HL-60/S4 (cell line): ENCODE measurements around the gene ING2.
"Not testable (repeated sequence)": the region's sequence is repeated elsewhere in the genome, so short reads cannot be mapped to it uniquely, and the experiment has no call there.

Experiments
- in situ Hi-C: fragments of 300-500 bp; cut with MboI; formaldehyde crosslinking; loops from 2 replicates; pipeline ENCODE4 v1.14.3; 2022; ENCODE audit warnings: low sequenced_read_pairs

Gene ING2, protein sequence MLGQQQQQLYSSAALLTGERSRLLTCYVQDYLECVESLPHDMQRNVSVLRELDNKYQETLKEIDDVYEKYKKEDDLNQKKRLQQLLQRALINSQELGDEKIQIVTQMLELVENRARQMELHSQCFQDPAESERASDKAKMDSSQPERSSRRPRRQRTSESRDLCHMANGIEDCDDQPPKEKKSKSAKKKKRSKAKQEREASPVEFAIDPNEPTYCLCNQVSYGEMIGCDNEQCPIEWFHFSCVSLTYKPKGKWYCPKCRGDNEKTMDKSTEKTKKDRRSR

DNA sequence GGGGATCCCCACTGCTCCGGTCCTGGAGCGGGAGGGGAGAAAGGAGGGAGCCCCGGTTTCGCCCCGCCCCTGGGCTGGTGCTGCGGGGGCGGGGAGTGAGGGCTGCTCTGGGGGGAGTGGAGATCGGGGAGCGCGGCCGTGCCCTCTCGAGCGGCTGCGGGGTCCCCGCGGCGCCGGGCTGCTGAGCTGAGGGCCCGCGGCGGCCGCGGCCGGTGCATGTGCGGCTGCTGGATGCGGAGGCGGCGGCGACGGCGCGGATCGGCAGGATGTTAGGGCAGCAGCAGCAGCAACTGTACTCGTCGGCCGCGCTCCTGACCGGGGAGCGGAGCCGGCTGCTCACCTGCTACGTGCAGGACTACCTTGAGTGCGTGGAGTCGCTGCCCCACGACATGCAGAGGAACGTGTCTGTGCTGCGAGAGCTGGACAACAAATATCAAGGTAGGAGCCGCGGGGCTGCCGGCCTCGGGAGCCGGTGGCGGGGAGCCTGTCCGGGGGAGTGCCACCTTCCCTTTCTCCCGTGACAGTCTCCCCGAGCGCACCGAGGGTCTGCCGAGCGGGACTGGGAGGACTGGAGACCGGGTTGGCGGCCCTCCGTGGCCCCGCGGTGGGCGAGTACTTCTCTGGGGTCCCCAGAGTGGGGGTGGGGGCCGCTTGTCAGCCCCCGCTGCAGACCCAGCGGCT lies at the start of gene ING2:
ING2 (plus strand) TSS at position 129 of the 681 bp plus-strand sequence; CDS start at position 267, 138 bp downstream.
- in situ Hi-C loops: no loop called here

DNA sequence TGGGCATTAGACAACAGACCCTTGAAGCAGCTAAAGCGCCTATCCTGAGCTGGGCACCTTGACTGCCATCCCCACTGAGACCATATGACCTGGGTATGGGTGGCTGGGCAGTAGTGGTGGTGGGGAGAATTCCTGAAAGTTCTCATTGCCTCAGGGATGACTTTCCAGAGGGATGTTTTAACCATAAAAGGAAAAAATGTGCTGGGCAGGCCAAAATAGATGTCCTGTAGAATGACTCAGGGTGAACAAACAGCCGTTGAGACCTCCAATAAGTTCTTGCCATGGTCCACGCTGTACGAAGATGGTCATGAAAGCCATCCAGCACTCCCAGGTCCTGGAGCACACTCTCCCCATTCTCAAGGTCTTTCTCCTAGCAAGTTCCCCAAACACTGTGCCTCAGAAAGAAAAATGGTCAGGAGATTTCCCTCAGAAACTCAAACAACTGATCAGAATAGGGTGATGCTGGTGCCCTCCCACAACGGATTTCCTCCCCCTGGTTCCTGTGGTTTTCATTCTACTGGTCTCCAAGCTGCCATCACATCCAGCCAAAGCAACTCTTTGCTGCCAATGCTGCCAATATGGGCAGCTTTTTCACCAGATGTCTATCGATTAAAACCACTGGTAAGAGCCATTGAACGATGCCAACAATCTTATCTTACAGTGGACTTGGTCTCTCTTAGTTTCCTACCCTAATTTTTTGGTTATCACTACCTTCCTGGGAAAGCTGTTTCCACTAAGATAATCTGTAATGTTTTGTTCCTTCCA lies 49.2 kb upstream of the ING2 start:
- in situ Hi-C loops: no loop called here

DNA sequence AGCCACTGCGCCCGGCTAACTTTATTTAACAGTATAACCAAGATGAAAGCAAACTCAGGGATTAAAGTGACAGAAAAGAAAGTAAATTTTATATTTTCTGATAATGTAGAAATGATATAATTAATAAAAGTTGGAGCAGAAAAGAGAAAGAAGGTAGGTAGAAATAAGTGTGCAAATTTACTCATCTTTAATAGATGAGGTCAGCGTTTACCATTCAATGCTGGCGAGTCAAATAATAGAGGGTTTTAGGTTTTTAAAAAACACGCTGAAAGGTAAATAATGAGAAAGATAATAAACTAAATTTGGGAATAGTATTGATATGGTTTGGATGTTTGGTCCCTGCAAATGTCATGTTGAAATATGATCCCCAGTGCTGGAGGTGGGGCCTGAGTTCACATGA lies 46.9 kb upstream of the ING2 start:
- in situ Hi-C loops: no loop called here

DNA sequence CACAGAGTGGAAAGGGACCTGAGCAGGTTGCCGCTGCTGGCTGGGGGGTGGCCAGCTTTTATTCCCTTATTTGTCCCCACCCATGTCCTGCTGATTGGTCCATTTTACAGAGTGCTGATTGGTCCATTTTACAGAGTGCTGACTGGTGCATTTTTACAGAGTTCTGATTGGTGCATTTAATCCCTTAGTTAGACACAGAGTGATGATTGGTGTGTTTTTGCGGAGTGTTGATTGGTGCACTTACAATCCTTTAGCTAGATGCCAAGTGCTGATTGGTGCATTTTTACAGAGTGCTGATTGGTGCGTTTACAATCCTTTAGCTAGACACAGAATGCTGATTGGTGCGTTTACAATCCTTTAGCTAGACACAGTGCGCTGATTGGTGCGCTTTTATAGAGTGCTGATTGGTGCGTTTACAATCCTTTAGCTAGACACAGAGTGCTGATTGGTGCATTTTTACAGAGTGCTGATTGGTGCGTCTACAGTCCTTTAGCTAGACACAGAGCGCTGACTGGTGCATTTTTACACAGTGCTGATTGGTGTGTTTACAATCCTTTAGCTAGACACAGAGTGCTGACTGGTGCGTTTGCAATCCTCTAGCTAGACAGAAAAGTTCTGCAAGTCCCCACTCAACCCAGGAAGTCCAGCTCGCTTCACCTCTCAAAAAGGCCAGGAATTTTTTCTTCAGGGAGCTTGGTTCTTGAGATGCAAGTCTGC lies 40.8 kb upstream of the ING2 start:
- in situ Hi-C loops: not testable (repeated sequence)

DNA sequence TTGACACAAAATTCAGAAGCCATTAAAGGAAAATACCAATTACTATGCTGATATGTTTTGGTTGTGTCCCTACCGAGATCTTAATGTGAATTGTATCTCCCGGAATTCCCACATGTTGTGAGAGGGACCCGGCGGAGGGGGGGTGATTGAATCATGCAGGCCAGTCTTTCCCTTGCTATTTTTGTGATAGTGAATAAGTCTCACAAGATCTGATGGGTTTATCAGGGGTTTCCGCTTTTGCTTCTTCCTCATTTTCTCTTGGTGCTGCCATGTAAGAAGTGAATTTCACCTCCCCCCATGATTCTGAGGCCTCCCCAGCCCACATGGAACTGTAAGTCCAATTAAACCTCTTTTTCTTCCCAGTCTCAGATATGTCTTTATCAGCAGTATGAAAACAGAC lies 39.0 kb upstream of the ING2 start:
- in situ Hi-C loops: not testable (repeated sequence)

DNA sequence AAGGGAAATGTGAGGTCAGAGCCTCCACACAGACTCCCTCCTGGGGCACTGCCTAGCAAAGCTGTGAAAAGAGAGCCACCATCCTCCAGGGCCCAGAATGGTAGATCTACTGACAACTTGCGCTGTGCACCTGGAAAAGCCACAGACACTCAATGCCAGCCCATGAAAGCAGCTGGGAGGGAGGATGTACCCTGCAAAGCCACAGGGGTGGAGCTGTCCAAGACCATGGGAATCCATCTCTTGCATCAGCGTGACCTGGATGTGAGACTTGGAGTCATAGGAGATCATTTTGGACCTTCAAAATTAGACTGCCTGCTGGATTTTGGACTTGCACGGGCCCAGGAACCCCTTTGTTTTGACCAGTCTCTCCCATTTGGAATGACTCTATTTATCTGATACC lies 37.6 kb upstream of the ING2 start:
- in situ Hi-C loops: no loop called here

DNA sequence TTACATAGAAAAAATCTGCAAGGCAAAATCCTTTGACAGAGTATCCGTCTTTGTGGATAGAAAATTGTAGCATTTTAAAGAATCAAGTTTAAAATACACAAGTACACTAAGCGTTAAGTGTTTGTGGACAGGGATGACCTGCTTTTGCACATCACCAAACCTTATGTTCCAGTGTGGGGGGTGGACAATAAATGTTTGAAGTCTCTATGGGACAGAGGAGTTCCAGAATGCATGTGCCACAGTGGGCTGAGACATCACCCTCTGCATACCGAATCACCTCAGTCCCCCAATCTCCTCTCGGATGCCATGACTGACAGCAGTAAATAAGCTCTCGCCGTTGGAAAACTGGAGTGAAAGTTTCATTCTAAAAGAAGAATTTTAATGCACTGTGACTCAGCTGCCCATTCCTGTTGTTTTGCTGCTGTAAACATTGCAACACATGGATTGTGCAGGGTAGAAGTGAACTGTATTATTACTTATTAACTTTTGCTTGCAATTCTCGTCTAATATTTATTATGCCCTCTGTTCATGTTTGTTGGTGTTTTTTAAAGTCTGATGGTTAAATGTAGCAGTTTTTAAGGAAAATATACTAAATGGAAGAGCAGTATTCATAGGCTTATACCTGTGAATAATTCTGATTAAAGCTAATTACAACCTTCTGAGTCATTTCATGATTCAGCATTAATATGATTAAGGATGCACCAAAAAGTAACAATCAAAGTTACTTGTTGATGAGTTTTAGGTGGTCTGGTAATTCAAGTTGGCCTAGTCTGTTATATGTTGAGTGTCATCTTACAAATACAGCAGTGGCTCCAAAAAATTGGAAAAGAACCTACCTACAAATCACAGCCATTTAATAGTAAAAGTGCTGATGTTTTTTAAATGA lies 36.4 kb upstream of the ING2 start:
- in situ Hi-C loops: no loop called here

DNA sequence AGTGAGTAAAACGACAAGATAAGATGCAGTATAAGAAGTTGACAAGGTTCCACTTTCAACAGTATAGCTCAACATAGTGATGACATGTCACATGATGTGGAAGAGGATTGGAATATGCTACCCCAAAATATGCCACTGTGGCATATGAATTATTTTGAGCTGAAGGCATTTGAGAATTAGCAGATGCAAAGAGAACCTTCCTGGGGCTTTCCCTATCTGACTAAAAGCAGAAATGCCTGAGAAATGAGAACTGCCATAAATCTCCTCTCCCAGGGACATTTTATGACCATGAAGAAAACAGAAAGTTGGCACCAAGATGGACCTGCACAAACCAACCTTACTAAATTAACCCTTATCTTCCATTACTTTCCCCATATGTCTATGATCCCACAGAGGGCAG lies 35.6 kb upstream of the ING2 start:
- in situ Hi-C loops: no loop called here

DNA sequence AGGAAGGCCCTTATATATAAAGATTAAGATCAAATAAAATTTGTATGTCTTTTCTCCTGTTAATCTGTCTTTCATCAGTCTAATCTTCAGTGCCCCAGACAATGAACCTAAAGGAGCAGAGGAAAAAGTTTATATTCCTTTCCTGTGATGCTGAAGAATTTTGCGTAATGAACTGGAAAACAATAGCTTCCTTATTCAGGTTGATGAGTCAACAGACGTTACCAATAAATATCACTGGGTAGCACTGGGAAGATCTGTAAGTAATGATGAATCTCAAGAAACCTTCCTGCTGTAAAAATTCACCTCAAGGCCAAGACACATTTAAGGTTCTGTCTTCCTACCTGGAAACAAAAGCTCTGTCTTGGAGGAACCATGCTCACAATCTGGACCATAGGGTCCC lies 34.9 kb upstream of the ING2 start:
- in situ Hi-C loops: no loop called here

DNA sequence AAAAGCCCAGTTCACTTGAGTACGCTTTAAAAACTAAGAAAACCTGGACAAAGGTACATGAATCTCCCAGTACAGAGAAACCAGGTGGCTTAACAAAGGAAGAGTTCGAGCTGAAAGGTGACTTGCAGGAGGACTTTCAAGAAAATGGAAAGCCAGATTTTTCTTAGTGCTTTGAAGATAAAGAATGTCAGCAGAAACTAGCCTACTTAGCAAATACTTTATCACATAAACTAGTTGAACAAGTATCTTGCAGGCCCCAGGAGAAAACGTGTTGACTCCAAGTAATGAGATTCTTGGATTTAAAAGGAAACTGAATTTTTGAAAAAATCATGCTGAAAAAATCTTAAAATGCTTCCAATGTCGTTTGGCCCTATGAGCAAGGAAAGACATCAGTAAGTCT lies 34.0 kb upstream of the ING2 start:
- in situ Hi-C loops: no loop called here

DNA sequence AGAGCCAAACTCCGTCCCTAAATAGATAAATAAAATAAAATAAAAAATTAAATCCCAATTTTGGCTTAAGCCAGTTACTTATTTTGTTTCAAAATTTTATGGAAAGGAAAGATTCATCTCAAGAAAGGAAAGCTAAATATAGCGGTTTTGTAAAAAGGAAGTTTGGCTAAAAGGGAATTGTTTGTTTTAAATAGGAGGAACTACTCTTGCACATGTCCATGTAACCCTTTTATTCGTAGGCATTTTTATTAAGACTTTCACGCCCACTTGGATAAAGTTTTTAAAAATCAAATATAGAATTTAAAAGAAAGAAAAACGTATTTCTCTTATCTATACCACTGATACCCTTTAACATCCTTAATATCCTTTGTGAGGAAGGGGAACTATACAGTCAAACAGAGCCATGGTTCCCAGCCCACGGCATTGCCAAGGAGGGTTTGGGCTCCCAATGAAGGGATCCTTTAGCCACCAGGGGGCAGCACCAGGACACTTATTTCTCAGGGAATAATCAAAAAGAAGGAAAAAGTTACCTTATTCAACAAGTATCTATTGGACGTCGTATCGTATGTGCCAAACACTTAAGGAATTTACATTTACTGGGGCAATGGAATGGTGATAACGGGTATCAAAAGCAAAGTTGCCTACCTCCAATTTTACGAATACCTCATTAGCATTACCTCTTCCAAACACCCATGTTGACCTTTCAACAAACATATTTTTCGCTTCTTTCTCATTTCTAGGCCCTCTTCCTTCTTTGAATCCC lies 32.7 kb upstream of the ING2 start:
- in situ Hi-C loops: no loop called here

DNA sequence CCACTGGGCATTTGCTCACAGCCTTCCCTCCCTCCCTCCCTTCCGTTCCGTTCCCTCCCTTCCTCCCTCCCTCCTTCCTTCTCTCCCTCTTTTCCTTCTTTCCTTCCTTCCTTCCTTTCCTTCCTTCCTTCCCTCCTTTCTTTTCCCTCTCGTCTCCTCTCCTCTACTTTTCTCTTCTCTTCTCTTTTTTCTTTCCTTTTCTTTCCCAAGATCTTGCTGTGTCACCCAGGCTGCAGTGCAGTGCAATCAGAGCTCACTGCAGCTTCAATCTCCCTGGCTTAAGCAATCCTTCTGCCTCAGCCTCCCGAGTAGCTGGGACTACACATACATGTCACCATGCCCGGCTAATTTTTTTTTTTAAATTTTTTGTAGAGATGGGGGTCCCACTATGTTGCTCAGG lies 26.7 kb upstream of the ING2 start:
- in situ Hi-C loops: no loop called here

DNA sequence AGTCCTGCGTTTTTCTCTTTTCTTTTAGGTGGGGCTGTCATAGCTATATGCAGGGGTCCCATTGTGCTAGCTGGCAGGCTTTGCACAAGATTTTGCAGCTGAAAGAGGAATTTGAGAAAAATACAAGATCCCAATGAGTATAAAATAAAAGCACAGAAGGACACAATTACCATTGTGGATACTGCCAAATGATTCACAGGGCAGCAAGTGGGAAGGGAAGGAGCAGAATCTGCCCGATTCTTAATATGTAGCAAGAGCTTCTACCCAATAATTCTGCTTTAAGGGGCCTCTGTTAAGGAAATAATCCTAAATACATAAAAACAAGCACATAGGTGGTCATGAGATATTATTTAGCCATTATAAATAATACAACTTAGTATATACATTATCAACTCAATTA lies 25.9 kb upstream of the ING2 start:
- in situ Hi-C loops: no loop called here

DNA sequence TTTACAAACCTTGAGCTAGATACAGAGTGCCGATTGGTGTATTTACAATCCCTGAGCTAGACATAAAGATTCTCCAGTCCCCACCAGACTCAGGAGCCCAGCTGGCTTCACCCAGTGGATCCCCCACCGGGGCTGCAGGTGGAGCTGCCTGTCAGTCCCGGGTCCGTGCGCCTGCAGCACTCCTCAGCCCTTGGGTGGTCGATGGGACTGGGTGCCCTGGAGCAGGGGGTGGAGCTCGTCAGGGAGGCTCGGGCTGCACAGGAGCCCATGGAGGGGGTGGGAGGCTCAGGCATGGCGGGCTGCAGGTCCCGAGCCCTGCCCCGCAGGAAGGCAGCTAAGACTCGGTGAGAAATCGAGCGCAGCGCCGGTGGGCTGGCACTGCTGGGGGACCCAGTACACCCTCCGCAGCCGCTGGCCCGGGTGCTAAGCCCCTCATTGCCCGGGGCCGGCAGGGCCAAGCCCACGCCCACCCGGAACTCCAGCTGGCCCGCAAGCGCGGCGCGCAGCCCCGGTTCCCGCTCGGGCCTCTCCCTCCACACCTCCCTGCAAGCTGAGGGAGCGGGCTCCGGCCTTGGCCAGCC lies 22.3 kb upstream of the ING2 start:
- in situ Hi-C loops: not testable (repeated sequence)

DNA sequence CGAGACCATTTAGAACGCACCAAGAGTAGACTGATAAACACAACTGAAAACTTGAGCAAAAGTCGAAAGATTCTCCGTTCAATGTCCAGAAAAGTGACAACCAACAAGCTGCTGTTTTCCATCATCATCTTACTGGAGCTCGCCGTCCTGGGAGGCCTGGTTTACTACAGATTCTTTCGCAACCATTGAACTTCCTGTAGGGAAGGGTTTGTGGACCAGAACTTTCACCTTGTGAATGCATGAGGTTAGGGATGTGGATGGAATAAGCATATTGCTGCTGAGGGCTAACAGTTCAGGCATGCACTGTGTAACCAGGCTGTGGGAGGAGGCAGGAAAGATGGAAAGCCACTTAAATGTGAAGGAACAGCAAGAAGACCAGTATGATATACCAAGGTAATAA lies 20.9 kb upstream of the ING2 start:
- in situ Hi-C loops: no loop called here

DNA sequence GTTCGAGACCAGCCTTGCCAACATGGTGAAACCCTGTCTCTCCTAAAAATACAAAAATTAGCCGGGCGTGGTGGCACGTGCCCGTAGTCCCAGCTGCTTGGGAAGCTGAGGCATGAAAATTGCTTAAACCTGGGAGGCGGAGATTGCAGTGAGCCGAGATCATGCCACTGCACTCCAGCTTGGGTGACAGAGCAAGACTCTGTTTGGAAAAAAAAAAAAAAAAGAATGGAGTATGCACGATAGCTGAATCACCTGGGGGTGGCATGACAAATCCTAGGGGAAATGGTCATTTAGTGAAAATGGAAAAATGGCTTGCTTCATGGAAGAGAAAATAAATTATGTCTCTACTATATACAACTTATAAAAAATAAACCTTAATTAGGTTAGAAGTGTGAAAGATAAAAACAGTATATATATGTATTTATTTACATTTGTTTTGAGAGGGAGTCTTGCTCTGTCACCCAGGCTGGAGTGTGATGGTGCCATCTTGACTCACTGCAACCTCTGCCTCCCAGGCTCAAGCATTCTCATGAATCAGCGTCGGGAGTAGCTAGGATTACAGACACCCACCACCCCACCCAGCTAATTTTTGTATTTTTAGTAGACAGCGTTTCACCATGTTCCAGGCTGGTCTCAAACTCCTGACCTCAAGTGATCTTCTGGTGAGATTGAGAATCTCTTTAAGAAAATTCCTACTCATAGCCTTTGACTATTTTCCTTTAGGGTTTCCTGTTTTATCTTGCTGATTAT lies 19.3 kb upstream of the ING2 start:
- in situ Hi-C loops: no loop called here

DNA sequence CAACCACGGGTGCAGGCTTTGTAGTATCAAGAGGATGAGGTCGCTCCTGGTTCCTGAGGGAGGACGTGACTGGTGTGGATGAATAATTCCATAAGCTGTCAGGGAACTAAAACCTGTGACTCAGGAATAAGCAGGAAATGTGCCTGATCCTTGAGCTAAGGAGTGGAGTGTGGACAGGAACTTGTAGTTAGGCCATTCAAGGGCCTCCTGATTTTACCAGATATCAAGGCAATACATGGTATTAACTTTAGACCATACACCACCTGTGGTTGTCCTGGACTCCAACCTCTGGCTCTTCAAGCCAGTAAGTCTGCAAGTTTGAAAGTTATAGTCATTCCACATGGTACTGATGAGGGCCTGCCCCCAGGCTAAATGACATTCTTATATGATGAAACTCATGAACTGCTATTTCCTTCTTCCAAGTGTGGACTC lies 12.1 kb upstream of the ING2 start:
- in situ Hi-C loops: no loop called here

DNA sequence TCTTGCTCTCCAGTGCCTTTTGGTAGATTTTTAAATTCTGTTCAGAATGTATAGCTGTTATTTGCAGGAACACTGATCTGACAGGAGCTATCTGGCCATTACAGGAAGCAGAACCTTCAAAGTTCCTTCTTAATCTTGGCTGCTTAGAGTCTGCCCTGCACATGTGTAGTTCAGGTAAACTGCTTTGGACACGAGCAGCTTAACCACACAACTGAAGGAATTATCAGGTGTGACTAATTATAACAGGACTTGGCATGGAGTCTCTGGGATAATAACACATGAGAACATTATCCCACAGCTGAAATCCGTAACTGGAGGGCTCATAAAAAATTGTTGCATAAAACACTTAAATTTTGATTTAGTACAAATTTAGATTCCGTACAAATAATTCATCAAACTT lies 11.6 kb upstream of the ING2 start:
- in situ Hi-C loops: no loop called here

DNA sequence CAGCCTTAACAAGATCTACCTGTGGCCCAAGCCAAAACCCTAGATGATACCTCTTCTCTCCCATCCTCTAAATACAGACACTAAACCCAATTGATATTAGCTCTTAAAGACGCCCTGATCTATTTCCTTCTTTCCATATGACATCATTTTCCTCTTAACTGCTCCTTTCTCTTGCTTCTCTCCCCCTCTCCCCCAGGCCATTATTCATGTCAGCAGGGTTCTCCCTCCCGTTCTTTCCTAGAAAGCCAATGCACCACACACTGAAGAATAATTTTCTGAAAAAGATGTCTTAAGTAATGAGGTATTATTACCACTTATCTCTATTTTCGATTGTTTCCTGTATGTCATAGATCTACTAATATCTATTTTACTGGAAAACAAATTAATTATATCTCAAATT lies 9.7 kb upstream of the ING2 start:
- in situ Hi-C loops: no loop called here
